Hypothalamus (tissue), 51 donors: ENCODE results near the gene ARHGEF10L.

ENCODE experiments used
- DNase-seq, 51 donors: peaks; one replicate each; lab custom pipeline; 2025; lab: John Stamatoyannopoulos, UW

Gene ARHGEF10L

DNA sequence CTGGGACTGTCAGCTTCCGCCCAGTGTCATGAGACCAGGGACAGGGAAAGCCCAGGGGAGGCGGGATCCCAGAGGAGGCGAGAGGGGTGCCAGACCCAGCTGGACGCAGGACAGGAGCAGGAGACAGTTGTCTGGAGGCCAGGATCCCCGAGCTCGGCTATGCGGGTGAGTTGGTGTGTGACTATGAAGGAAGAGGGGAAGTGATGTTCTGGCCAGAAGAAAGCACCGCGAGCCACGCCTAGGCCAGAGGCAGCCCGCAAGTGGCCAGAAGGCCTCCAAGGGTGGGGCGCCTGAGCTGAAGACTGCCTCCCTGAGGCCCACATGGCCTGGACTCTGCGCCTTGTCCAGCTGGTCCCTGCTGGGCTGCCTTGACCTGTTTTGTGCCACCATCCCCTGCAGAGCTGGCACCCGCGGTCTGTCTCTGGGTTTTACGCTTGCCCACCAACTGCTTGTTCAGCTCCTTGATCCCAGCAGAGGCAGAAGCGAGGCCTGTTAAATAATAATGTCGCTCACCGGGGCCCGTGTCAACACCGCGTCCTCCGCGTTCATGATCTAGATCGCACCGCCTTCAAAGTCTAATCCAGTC is 130.5 kb downstream of the ARHGEF10L start:
- peak in 17 of 51 donors; percentile 5 to 70 (median 28) for DNase-seq

DNA sequence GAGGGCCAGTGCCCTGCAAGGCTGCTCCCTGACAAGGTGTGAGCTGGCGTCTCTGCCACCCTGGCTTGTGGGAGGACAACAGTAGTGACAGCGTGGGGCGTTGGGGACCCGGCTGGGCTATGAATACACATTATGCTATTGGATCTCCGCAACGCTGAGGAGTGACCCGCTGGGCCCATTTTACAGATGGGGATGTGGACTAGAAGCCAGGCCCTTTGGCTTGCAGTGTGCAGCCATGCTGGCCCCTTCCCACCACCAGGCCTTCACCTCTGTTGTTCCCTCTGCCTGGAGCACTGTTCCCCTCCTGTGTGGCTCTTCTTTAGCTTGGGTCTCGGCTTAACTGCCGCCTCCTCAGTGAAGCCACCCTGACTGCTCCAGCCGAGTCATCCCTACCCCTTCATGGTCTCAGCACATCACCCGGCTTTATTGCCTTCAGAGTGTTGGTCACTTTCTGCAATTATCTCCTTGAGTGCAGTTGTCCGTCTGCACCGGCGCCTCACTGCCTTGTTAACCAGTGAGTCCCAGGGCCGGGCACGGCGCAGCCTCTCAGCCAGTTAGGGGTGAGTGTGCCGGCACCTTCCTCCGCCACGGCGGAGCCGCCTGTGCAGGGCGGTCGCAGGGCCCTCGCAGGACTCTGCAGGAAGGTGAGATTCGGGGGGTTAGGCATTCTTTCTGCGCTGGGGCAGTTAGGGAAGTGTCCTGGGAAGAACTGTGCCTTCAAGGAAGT is 131.3 kb downstream of the ARHGEF10L start:
- DNase-seq = no peak

DNA sequence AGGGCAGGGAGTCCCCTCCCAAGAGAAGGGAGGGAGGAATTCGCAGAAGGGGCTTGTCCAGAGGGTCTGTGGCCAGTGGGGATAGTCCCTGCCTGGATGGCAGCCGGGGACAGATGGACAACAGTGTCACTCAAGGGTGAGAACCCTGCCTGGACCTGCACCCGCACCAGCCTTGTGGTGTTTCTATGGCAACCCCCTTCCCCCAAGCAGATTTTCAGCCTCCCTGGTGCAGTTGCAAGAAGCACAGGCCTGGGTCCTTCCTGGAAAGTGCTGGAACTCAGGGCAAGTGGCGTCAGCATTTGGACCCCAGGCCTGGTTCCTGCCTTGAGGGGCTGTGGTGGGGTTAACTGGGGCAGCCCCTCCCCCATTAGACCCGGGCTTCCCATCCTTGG is 131.8 kb downstream of the ARHGEF10L start:
- DNase-seq = peak in 26 of 51 donors; percentile 11 to 66 (median 24)

DNA sequence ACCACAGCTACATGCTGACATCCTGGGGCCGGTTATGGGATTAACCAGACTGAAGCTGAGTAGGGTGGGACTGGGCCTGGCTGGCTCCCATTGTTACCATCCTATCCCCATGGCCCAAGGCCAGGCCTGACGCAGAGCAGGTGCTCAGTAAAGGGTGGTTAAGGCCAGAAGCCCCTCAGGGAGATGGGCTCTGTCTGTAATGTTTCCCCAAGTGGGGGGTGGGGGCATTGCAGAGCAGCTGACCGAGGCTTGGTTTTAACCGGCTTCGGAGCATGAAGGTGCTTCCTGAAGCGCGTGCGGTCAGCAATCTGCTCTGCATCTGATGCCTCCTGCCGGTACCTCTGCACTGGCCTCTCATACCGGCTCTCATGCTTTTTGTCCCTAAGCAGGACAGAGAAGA is 132.2 kb downstream of the ARHGEF10L start:
- DNase-seq = no peak

DNA sequence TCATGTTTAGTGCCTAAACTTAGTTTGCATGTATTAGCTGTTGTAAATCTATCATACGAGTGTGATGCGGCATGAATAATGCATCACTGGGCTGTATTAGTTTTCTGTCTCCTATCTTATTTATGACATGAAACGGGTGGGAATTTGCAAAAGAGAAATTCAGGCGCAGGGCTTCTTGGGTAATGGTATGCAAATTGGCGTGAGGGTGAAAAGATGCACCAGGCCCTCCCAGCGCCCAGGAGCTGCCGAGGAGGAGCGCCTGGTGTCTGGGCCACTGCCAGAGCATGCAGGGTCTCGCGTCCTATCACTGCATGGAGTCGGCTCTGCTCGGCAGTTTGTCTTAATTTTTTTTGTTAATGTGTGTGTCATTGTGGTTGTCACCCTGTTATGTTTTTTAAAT is 132.7 kb downstream of the ARHGEF10L start:
- DNase-seq = peak in 1 of 51 donors; percentile 18

DNA sequence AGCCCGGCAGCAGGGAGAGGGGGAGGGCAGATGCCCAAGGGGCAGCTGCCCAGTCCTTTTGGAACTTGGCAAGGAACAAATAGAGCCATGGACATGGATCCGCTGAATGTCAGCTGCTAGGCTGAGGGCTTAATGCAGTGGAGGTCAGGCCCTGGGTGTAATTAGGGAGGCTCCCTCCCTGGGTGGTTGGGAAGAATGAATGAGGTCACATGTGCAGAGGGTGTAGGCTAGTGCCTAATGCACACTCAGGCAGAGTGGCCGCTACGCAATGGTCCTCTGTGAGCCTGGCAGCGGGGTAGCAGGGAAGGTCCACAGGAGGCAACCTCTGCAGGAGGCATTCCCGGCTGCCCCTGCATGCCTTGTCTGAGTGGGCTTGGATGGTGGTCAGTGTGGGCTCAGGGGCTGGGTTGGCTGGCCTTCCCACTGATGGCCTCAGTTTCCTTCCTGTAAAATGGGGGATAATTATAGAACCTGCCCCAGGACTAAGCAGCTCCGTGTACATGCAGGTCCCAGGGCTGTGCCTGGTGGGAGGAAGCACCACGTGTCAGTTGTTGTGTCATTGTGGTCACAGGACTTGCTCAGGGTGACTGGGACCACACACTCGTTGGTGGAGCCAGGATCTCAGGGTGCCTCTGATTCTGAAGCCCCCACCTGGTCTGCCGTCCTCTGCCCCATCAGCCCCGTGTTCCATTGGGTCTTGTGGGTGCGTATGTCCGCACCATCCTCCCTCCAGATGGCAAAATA is 134.0 kb downstream of the ARHGEF10L start:
- peak in 22 of 51 donors; percentile 11 to 59 (median 34) for DNase-seq

DNA sequence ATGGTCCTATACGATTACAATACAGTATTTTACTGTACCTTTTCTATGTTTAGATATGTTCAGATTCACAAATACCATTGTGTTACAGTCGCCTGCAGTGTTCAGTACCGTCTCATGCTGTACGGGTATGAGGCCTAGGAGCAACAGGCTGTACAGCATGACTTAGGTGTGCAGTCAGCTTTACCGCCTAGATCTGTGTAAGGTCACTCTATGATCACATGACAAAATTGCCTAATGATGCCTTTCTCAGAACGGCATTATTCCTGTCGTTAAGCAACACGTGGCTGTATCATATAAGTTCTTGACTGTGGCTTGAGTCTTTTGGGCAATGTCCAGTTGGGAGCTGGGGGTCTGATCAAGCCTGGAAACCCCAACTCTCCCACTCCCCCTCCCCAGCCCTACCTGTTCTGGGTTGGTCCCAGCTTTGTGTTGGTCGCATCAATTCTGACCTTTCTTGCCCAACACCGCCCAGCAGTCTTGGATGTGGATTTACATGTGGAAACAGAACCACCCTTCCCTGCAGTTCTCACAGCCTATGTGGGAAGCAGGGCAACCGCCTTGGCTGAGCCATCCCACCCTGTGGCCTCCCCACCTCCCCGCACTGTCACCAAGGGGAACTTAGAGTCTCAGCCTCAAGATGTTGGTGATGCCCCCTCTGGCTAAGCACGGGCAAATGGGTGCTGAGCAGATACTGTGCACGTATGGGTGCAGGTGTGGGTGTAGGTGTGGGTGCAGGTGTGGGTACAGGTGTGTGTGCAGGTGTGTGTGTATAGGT is 135.4 kb downstream of the ARHGEF10L start:
- no peak for DNase-seq

DNA sequence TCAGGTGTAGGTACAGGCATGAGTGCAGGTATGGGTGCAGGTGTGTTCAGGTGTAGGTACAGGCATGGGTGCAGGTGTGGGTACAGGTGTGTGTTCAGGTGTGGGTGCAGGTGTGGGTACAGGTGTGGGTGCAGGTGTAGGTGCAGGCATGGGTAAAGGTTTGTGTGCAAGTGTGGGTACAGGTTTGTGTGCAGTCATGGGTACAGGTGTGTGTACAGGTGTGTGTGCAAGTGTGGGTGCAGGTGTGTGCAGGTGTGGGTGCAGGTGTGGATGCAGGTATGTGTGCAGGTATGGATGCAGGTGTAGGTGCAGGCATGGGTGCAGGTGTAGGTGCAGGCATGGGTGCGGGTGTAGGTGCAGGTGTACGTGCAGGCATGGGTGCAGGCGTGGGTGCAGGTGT is 136.2 kb downstream of the ARHGEF10L start:
- no peak for DNase-seq

DNA sequence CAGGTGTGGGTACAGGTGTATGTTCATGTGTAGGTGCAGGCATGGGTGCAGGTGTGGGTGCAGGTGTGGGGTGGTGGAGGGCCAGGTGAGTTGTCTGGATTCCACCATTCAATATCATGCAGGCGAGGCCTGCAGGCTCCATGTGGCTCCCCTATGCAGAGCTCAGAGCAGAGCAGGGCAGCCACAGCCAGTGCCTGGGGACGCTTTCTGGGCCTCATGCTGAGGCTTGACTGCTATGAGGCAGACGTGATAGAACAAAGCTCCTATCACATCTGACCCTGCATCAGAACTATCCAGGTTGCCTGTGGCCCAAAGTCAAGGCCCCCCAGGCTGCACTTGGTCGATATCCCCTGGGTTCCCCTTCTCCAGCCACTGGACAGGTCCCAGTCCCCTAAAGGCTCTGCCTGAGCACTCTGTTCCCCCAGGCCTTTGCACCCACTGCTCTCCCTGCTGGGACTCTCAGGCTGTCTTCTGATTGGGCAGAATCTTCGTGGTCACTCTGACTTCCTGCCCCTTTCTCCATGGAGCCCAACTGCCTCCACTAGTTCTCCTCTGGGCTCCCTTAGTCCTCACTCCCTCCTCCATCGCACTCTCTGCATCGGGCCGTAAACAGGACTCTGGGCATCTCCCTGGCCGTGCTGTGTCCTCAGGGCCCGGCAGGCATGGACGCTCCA is 137.0 kb downstream of the ARHGEF10L start:
- no peak for DNase-seq

DNA sequence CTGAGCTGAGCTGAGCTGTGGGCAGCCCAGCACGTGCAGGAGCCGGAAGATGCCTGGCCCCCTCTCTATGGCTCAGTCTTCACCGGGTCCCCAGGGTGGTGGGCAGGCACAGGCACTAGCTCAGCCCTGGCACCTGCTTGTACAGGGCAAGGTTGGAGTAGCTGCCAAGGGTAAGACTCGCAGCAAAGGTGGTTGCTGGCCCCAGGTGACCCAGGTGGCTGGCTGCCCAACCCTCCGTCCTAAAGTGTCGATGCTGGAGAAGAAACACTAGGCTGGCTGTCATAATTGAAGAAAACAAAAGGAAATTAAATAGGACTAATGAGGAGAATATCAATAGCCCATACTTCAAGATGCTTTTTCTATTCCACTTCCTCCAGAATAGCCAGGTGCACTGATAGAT is 138.5 kb downstream of the ARHGEF10L start:
- no peak for DNase-seq

DNA sequence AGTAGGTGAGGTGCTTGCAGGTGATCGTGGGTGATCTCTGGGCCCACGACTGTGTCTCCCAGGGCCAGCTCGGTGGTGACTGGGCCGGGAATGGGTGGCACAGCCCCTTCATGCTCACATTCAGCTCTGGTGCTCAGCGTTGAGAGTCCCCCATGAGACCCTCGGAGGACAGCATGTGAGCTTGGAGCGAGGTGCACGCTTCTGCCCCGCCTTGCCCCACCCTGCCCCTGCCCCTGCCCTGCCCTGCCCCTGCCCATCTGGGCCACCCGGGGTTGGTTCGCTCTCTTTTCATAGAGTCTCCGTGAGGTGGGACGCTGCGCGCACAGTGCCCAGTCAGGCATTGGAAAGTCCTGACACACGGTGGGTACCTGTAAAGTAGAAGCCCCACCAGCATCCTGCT is 140.4 kb downstream of the ARHGEF10L start:
- DNase-seq = no peak

DNA sequence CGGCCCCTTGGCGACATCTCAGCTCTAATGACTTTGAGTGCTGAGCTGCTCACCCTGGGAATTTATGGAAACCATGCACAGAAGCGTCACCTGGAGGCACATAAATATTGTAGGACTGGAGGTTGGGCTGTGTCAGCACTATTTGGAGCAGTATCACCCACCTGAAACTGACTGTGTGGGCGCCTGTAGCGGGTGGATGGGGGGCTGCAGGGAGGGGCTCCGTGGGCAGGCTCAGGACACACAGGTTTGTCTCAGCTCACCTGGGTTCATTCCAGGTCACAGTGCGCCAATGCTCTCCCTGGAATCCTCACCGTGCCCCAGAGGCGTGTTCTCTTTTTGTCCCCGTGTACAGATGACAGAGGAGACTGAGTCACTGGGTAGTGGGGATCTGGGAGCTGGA is 140.8 kb downstream of the ARHGEF10L start:
- no peak for DNase-seq

DNA sequence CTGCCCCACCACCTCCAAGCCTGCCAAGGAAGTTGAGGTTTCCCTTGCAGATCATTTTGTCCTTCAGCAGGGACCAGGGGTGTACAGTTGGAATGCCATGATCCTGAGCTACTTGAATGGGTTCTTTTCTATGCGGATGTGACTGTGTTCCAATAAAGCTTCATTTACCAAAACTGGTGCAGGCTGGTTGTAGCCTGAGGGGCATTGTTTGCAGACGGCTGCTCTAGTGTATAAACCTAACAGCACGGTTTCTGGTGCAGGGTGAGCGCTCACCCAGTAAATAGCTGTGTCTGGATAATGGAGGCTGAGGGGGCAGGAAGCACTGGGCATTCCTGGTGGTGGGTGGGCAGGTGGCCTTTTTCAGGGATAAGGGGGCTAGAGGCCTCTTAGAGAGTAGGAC is 142.9 kb downstream of the ARHGEF10L start:
- DNase-seq = no peak

DNA sequence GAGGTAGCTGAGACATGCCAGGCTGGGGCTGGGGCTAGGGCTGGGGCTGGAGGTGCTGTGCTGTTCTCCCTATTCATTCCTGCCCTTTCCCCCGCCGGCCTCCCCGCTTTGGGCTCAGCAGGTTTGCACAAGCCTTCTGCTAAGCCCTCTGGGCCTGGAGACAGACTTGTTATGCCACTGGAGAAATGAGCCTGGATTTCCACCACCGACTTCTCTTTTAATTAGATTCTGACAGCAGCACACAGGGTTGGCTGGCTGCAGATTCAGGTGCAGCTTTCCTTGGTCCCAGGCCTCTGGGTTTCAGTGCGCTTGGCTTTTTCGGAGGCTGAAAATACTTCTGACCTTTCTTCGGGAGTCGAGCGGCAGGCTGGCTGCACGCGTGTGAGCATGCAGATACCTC is 144.1 kb downstream of the ARHGEF10L start:
- DNase-seq = no peak

DNA sequence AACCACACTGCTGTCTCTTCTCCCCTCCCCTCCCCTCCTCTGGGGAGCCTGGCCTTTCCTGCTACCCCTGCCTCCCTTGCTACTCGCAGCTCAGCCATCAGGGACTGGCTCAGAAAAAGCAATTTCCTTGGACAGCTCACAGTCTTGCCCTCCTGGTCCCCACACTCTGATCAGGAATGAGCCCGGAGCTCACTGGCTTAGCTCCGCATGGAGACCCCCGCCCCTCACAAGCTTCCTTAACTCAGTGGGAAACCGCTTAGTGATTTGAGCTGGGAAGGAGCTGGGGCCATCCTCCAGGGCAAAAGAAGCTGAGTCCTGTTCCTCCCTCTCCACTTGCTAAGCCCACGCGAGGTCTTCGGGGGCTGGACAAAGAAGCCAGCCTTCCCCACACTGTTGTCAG is 145.3 kb downstream of the ARHGEF10L start:
- no peak for DNase-seq

DNA sequence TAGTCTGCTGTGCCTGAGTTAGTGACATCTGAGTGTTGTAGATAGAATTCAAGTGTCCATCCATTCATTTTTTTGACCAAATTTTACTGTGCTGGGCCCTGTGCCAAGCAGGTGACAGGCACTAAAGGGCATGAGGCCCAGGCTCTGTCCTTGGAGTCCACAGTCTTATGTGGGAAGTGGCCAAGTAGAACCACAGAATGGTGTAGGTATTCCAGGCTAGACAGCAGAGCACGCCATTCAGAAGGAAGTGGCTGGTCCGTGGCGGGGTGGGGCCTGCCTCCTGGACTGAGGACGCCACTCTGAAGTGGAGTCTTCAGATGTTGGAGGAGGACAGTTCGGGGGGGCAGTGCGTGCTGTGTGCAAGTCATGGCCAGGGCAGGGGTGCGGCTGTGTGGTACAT is 146.8 kb downstream of the ARHGEF10L start:
- DNase-seq = no peak

DNA sequence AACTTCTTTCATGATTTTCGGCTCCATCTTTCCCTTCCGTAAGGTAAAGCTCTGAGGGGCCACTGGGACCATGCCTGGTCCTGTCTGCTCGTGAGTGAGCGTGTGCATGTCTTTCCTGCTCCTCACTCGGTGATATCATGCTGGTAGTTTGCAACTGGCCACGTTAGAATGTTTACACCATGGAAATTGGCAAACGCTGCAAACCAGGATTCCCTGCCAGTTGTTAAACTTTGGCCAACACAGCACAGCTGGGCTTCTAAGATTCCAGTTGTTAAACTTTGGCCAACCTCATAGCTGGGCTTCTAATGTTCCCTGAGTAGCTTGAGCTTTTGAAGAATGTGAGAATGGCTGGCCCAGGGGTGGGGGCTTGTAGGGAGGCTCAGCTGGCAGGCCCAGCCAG is 147.6 kb downstream of the ARHGEF10L start:
- no peak for DNase-seq

DNA sequence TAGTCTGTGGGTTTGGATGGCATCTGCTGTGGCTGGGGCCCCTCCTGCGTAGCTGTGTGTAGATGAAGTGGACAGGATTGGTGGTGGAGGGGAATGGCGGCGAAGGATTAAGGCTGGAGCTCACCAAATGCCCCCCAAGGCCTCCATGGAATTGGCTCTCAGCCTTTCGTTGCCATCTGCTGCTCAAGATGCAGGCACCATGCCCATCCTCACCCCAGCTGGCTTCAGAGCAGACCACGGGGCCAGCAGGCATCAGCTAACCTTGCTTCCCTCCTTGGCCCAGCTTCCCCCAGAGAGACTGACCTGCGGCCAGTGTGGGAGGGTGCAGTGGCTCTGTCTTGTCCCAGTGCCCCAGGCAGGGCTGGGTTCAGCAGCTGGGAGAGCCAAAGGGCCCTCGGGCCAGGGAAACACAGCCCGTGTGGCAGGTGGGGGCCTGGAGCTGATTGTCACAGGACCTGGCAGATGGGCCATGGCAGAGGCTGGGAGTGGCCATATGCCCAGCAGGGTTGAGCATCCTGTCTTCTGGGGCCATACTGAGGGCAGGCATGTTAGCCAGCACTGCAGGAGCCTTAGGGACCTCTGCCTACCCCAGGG is 148.8 kb downstream of the ARHGEF10L start:
- DNase-seq = peak in 2 of 51 donors; percentile 25 to 38

DNA sequence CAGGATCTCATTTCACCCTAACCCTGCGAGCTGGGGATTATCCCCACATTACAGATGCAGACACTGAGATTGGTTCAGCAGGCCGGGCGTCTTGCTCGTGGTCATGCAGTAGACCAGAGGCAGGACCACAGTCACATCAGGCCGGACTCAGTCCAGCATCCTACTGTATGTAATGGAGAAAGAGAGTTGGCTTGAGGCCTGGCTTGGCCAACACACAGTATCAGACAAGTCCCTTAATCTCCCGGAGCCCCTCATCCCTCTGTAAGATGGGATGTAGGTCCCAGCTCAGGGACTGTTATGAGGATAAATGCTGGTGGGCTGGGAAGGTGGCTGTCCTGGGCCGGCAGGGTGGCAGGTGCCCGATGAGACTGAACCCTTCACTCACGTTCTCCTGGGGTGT is 149.5 kb downstream of the ARHGEF10L start:
- no peak for DNase-seq
